Measurements from ENCODE around the gene ZSWIM8.

- TF ChIP-seq CTCF (IDR thresholded peaks at IDR 0.05; ENCODE audit: poor library complexity) (no peak), EZH2 (IDR thresholded peaks at IDR 0.05; ENCODE audit: borderline replicate concordance) (no peak)
These were observed 56.3 kb downstream of the ZSWIM8 start for GRCh38 chr10:73841526-73842285.

All from hepatocyte (in vitro differentiated cells).